ENCODE results near the gene NUDT13.

DNA sequence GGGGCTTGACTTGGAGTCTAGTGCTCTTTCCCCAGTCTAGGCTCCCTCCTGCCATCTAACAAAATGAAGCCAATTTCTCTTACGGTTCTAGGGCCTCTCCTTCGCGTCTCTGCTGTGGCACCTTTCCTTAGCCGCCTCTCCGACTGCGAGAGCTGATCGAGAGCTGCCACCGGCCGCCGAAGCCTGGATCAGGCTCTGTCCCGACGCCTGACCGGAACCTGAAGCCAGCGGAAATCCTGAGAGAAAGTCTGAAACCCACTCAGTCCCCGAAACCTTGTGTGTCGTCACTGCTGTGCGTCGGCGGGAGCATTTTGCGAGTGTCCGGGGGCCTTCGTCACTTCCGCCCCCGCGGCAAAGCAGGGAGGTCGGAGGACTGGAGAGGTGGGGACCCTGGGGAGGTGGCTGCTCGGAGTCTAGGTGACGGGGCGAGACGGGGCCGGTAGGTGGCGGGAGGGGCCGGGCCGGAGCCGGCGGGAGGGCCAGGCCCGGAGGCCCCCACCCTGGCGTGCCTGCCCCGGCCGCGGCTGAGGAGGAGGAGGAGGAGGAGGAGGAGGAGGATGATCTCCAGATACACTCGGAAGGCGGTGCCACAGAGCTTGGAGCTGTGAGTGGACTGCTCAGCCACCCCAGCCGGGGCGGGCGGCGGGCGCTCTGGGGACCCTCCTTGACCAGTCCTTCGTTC is 57.7 kb downstream of the NUDT13 start, which contains the start of the genes ECD and FAM149B1:
- TF ChIP-seq, protein P1, sequence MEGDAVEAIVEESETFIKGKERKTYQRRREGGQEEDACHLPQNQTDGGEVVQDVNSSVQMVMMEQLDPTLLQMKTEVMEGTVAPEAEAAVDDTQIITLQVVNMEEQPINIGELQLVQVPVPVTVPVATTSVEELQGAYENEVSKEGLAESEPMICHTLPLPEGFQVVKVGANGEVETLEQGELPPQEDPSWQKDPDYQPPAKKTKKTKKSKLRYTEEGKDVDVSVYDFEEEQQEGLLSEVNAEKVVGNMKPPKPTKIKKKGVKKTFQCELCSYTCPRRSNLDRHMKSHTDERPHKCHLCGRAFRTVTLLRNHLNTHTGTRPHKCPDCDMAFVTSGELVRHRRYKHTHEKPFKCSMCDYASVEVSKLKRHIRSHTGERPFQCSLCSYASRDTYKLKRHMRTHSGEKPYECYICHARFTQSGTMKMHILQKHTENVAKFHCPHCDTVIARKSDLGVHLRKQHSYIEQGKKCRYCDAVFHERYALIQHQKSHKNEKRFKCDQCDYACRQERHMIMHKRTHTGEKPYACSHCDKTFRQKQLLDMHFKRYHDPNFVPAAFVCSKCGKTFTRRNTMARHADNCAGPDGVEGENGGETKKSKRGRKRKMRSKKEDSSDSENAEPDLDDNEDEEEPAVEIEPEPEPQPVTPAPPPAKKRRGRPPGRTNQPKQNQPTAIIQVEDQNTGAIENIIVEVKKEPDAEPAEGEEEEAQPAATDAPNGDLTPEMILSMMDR (IDR thresholded peaks at IDR 0.05) = peak in 3 of 4 experiments; percentile 19 to 59 (median 56)
- peak; percentile 100 for TF ChIP-seq POLR2AphosphoS5 (IDR thresholded peaks at IDR 0.05)
- TF ChIP-seq POLR2A (IDR thresholded peaks at IDR 0.05) = peak; percentile 94
